Measurements from ENCODE around the gene XIAP. TPM values are rescaled to one million over a fixed set of nuclear protein-coding genes. Genes with fewer than 3 reads are reported as not detected.
A peak's percentile ranks its signal among the peaks of the same experiment; 100 is the strongest.
"Not testable (repeated sequence)": the region's sequence is repeated elsewhere in the genome, so short reads cannot be mapped to it uniquely, and the experiment has no call there.

Gene XIAP
- total RNA-seq, 1 donor from 2014 or later: 35.3 TPM

DNA sequence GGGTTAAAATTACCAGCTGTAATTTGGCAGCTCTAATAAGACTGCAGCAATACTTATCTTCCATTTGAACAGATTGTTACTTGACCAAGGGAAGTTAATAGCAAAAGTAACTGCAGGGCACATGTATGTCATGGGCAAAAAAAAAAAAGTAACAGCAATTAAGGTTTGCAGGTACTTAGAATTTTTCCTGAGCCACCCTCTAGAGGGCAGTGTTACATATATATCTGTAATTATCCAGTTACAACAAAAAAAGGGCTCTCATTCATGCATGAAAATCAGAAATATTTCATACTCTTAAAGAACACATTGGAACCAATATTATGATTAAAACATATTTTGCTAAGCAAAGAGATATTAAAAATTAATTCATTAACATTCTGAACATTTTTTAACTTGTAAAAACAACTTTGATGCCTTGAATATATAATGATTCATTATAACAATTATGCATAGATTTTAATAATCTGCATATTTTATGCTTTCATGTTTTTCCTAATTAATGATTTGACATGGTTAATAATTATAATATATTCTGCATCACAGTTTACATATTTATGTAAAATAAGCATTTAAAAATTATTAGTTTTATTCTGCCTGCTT, 25.1 kb downstream of the XIAP start:
- H3K27me3 Mint-ChIP-seq: no peaks in the 10 kb centered on the region
- H3K36me3 Mint-ChIP-seq (ENCODE audit: insufficient read depth): peaks cover 7% of the 10 kb centered on the region
- no peak overlapping the region for H3K27ac Mint-ChIP-seq
- DNase-seq (ENCODE audit: low spot score, unreplicated experiment): no peak
- H3K9me3 Mint-ChIP-seq (ENCODE audit: low read depth): peaks cover 9% of the 10 kb centered on the region
- TF ChIP-seq, protein P1, sequence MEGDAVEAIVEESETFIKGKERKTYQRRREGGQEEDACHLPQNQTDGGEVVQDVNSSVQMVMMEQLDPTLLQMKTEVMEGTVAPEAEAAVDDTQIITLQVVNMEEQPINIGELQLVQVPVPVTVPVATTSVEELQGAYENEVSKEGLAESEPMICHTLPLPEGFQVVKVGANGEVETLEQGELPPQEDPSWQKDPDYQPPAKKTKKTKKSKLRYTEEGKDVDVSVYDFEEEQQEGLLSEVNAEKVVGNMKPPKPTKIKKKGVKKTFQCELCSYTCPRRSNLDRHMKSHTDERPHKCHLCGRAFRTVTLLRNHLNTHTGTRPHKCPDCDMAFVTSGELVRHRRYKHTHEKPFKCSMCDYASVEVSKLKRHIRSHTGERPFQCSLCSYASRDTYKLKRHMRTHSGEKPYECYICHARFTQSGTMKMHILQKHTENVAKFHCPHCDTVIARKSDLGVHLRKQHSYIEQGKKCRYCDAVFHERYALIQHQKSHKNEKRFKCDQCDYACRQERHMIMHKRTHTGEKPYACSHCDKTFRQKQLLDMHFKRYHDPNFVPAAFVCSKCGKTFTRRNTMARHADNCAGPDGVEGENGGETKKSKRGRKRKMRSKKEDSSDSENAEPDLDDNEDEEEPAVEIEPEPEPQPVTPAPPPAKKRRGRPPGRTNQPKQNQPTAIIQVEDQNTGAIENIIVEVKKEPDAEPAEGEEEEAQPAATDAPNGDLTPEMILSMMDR (IDR thresholded peaks at IDR 0.05; ENCODE audit: unreplicated experiment): peak; percentile 66
- H3K4me1 Mint-ChIP-seq (ENCODE audit: low read depth): peaks cover 7% of the 10 kb centered on the region
- H3K4me3 Mint-ChIP-seq (ENCODE audit: low read depth): no peak overlapping the region

DNA sequence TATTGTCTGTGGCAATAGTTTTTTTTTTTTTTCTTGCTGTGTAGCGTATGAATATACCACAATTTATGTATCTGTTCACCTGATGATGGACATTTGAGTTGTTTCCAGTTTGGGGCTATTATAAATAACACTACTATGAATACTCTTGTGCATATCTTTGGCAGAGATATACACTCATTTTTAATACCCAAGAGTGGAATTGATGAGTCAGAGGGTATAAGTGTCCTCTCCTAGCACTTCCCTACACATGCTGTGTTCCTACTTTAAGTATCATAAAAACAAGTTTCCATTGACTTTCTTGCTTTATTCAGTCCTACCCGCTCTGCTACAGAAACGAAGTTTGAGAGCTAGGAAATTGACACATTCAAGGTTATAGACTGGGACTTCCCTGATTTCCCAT, 39.8 kb downstream of the XIAP start:
- Mint-ChIP-seq H3K27ac (no peak overlapping the region), H3K9me3 (ENCODE audit: low read depth) (peaks cover 9% of the 10 kb centered on the region), H3K4me3 (ENCODE audit: low read depth) (no peak overlapping the region), H3K27me3 (no peaks in the 10 kb centered on the region), H3K4me1 (ENCODE audit: low read depth) (no peaks in the 10 kb centered on the region), H3K36me3 (ENCODE audit: insufficient read depth) (peaks cover 22% of the 10 kb centered on the region)
- no peak for DNase-seq (ENCODE audit: low spot score, unreplicated experiment)
- TF ChIP-seq, protein P1 (IDR thresholded peaks at IDR 0.05; ENCODE audit: unreplicated experiment): no peak

DNA sequence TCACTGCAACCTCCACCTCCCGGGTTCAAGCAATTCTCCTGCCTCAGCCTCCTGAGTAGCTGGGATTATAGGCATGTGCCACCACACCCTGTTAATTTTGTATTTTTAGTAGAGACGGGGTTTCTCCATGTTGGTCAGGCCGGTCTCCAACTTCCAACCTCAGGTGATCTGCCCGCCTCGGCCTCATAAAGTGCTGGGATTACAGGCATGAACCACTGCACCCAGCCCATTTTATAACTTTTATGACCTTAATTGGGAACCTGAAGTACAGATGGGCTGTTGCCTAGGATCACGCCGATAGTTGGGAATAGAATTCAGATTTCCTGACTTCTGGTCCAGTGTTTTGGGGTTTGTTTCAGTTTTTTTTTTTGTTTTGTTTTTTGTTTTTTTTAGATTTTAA, 43.4 kb downstream of the XIAP start:
- H3K4me3 Mint-ChIP-seq (ENCODE audit: low read depth): not testable (repeated sequence)

DNA sequence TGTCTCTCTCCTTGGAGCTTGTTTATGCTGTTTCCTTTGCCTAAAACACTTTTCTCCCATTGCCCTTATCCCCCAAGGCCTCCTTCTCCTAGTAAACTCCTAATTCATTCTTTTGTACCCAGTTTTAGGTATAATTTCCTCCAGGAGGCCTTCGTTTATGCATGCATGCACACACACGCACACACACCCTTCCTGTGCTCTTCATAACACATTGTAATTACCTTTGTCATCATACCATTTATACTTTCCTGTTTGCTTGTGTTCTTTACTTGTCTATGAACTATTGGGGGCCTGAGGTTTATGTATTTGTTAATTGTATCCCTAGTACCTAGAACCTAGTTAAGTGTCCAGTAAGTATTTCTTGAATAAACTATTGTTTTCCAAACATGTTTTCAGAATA, 45.5 kb downstream of the XIAP start:
- Mint-ChIP-seq H3K9me3 (ENCODE audit: low read depth) (peaks cover 11% of the 10 kb centered on the region), H3K4me3 (ENCODE audit: low read depth) (no peak overlapping the region), H3K4me1 (ENCODE audit: low read depth) (no peaks in the 10 kb centered on the region), H3K36me3 (ENCODE audit: insufficient read depth) (peaks cover 19% of the 10 kb centered on the region), H3K27ac (peak overlapping the region; percentile 49), H3K27me3 (no peaks in the 10 kb centered on the region)
- TF ChIP-seq, protein P1 (IDR thresholded peaks at IDR 0.05; ENCODE audit: unreplicated experiment): no peak
- no peak for DNase-seq (ENCODE audit: low spot score, unreplicated experiment)

More for the DNA sequence above, 43.4 kb downstream of the XIAP start:
- H3K27ac Mint-ChIP-seq; H3K4me1 Mint-ChIP-seq (ENCODE audit: low read depth); DNase-seq (ENCODE audit: low spot score, unreplicated experiment); H3K9me3 Mint-ChIP-seq (ENCODE audit: low read depth); H3K27me3 Mint-ChIP-seq: not testable (repeated sequence)
- H3K36me3 Mint-ChIP-seq (ENCODE audit: insufficient read depth): peaks cover 17% of the 10 kb centered on the region

DNA sequence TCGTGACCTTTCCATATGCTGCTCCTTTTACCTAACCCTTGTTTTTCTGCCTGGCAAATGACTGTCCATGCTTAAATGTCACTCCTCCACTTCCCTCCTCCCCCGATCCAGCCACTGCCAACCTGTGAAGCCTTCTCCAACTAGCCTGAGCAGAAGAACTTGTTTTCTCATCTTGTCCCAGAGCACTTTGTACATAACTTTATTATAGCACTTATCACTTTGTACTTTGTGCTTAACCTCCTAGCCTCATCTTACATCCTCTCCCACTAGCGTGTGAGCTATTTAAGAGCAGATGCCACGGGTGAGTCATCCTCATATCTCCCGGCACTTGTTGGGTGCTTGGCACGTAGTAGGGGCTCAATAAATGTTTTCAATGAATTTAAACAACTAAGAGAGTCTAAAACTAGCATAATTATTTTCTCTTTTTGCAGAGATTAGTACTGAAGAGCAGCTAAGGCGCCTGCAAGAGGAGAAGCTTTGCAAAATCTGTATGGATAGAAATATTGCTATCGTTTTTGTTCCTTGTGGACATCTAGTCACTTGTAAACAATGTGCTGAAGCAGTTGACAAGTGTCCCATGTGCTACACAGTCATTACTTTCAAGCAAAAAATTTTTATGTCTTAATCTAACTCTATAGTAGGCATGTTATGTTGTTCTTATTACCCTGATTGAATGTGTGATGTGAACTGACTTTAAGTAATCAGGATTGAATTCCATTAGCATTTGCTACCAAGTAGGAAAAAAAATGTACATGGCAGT, 46.9 kb downstream of the XIAP start:
- no peak for DNase-seq (ENCODE audit: low spot score, unreplicated experiment)
- Mint-ChIP-seq H3K27me3 (no peaks in the 10 kb centered on the region), H3K4me3 (ENCODE audit: low read depth) (no peak overlapping the region), H3K27ac (no peak overlapping the region), H3K36me3 (ENCODE audit: insufficient read depth) (peaks cover 15% of the 10 kb centered on the region), H3K9me3 (ENCODE audit: low read depth) (peaks cover 11% of the 10 kb centered on the region), H3K4me1 (ENCODE audit: low read depth) (no peaks in the 10 kb centered on the region)
- TF ChIP-seq, protein P1 (IDR thresholded peaks at IDR 0.05; ENCODE audit: unreplicated experiment): no peak

DNA sequence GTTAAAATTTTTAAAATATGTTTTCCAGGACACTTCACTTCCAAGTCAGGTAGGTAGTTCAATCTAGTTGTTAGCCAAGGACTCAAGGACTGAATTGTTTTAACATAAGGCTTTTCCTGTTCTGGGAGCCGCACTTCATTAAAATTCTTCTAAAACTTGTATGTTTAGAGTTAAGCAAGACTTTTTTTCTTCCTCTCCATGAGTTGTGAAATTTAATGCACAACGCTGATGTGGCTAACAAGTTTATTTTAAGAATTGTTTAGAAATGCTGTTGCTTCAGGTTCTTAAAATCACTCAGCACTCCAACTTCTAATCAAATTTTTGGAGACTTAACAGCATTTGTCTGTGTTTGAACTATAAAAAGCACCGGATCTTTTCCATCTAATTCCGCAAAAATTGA, 49.7 kb downstream of the XIAP start:
- H3K9me3 Mint-ChIP-seq (ENCODE audit: low read depth): peaks cover 8% of the 10 kb centered on the region
- H3K4me1 Mint-ChIP-seq (ENCODE audit: low read depth): no peaks in the 10 kb centered on the region
- no peak overlapping the region for H3K4me3 Mint-ChIP-seq (ENCODE audit: low read depth)
- DNase-seq (ENCODE audit: low spot score, unreplicated experiment): no peak
- H3K27me3 Mint-ChIP-seq: no peaks in the 10 kb centered on the region
- H3K36me3 Mint-ChIP-seq (ENCODE audit: insufficient read depth): peaks cover 8% of the 10 kb centered on the region
- no peak overlapping the region for H3K27ac Mint-ChIP-seq
- TF ChIP-seq, protein P1 (IDR thresholded peaks at IDR 0.05; ENCODE audit: unreplicated experiment): no peak

All from progenitor cell of endocrine pancreas (in vitro differentiated cells).